GM04504 (cell line): Measurements from ENCODE around the gene SPRED2.

Experiments
- DNase-seq: peaks from one replicate; pipeline ENCODE4 v3.0.0-alpha.2; 2012; ENCODE audit warnings: low read depth

The SPRED2 gene

GRCh38 chr2:65438137-65438899 lies 5.9 kb upstream of the SPRED2 start:
- DNase-seq, result no peak

GRCh38 chr2:65437392-65438135 lies 5.2 kb upstream of the SPRED2 start:
- no peak for DNase-seq

GRCh38 chr2:65436824-65437221 lies 4.4 kb upstream of the SPRED2 start:
- no peak for DNase-seq

GRCh38 chr2:65436169-65436823 lies 3.9 kb upstream of the SPRED2 start:
- DNase-seq, result peak; percentile 92

- DNase-seq, result peak; percentile 81
These were observed 3.3 kb upstream of the SPRED2 start for GRCh38 chr2:65435625-65436168.

GRCh38 chr2:65434592-65435241 lies 2.3 kb upstream of the SPRED2 start:
- no peak for DNase-seq

GRCh38 chr2:65431421-65432226 lies 775 bp downstream of the SPRED2 start:
- DNase-seq, result no peak

GRCh38 chr2:65430603-65431420 lies 1.6 kb downstream of the SPRED2 start:
- DNase-seq, result no peak

GRCh38 chr2:65429786-65430602 lies 2.4 kb downstream of the SPRED2 start:
- no peak for DNase-seq

GRCh38 chr2:65427532-65427931 lies 4.9 kb downstream of the SPRED2 start:
- no peak for DNase-seq

GRCh38 chr2:65425276-65425675 lies 7.1 kb downstream of the SPRED2 start:
- no peak for DNase-seq

GRCh38 chr2:65424391-65424790 lies 8.0 kb downstream of the SPRED2 start:
- no peak for DNase-seq

GRCh38 chr2:65421432-65421748 lies 11.0 kb downstream of the SPRED2 start:
- DNase-seq, result no peak

- no peak for DNase-seq
These were observed 11.5 kb downstream of the SPRED2 start for GRCh38 chr2:65420712-65421431.

- no peak for DNase-seq
These were observed 14.8 kb downstream of the SPRED2 start for GRCh38 chr2:65417509-65418085.

GRCh38 chr2:65416945-65417344 lies 15.5 kb downstream of the SPRED2 start:
- DNase-seq, result no peak

GRCh38 chr2:65416321-65416720 lies 16.1 kb downstream of the SPRED2 start:
- DNase-seq, result no peak

GRCh38 chr2:65415091-65415490 lies 17.3 kb downstream of the SPRED2 start:
- no peak for DNase-seq

- no peak for DNase-seq
These were observed 18.8 kb downstream of the SPRED2 start for GRCh38 chr2:65413610-65414009.
